HTERT RPE-1 (cell line): ENCODE data around the gene CLASP1.
"Not testable (repeated sequence)": the region's sequence is repeated elsewhere in the genome, so short reads cannot be mapped to it uniquely, and the experiment has no call there.

ENCODE experiments used
- in situ Hi-C: fragments of 300-500 bp; cut with MboI; formaldehyde crosslinking; loops from 4 replicates; pipeline ENCODE4 v1.14.3; 2020; ENCODE audit warnings: low sequenced_read_pairs

The CLASP1 gene

GRCh38 chr2:121479882-121480522 is 169.3 kb downstream of the CLASP1 start:
- in situ Hi-C loops, result no loop called here

- in situ Hi-C loops, result no loop called here
Observed at GRCh38 chr2:121478996-121479745, 170.1 kb downstream of the CLASP1 start.

- in situ Hi-C loops, result not testable (repeated sequence)
Observed at GRCh38 chr2:121478358-121478995, 170.8 kb downstream of the CLASP1 start.

- in situ Hi-C loops, result no loop called here
Observed at GRCh38 chr2:121476684-121477083, 172.6 kb downstream of the CLASP1 start.

GRCh38 chr2:121475811-121476571 is 173.3 kb downstream of the CLASP1 start:
- in situ Hi-C loops, result no loop called here

GRCh38 chr2:121473512-121473911 is 175.8 kb downstream of the CLASP1 start:
- in situ Hi-C loops, result no loop called here

- in situ Hi-C loops, result no loop called here
Observed at GRCh38 chr2:121472470-121472993, 176.7 kb downstream of the CLASP1 start.

- in situ Hi-C loops, result no loop called here
Observed at GRCh38 chr2:121471532-121472469, 177.5 kb downstream of the CLASP1 start.

- in situ Hi-C loops, result no loop called here
Observed at GRCh38 chr2:121470917-121471316, 178.3 kb downstream of the CLASP1 start.

- in situ Hi-C loops, result no loop called here
Observed at GRCh38 chr2:121469356-121469755, 179.9 kb downstream of the CLASP1 start.

GRCh38 chr2:121468936-121469335 is 180.3 kb downstream of the CLASP1 start:
- in situ Hi-C loops, result no loop called here

- in situ Hi-C loops, result no loop called here
Observed at GRCh38 chr2:121459291-121459690, 190.0 kb downstream of the CLASP1 start.

- in situ Hi-C loops, result no loop called here
Observed at GRCh38 chr2:121456325-121456724, 192.9 kb downstream of the CLASP1 start.

GRCh38 chr2:121455446-121455845 is 193.8 kb downstream of the CLASP1 start:
- in situ Hi-C loops, result no loop called here

- in situ Hi-C loops, result no loop called here
Observed at GRCh38 chr2:121454549-121455090, 194.6 kb downstream of the CLASP1 start.

- in situ Hi-C loops, result no loop called here
Observed at GRCh38 chr2:121451398-121451797, 197.9 kb downstream of the CLASP1 start.

- in situ Hi-C loops, result no loop called here
Observed at GRCh38 chr2:121450301-121450700, 199.0 kb downstream of the CLASP1 start.

- in situ Hi-C loops, result no loop called here
Observed at GRCh38 chr2:121446647-121447241, 202.5 kb downstream of the CLASP1 start.

- in situ Hi-C loops, result no loop called here
Observed at GRCh38 chr2:121442889-121443288, 206.4 kb downstream of the CLASP1 start.
